GM23338 (cell line): ENCODE data around the gene AATF. TPM values are rescaled to one million over a fixed set of nuclear protein-coding genes. Genes with fewer than 3 reads are reported as not detected.

Source experiments
- ATAC-seq: fragments of 200-7000 bp; cut with Tn5 transposase; 3 replicates; pipeline ENCODE4 v1.9.1; 2020
- DNase-seq: peaks from one replicate; pipeline ENCODE4 v3.0.0-alpha.2; 2015; ENCODE audit warnings: low spot score
- H2AFZ ChIP-seq: fragments of 200-600 bp; sonication (generic); 2 replicates; pipeline ENCODE4 v1.8.0; 2016; ENCODE audit warnings: antibody characterized with exemption, mild to moderate bottlenecking, moderate library complexity
- H3F3A ChIP-seq: fragments of 200-600 bp; sonication (generic); replicated peaks from 2 replicates; pipeline ENCODE4 v1.8.0; 2017; ENCODE audit warnings: antibody characterized with exemption, mixed run types, low read depth
- H3K27ac ChIP-seq: fragments of 200-600 bp; sonication (generic); 2 replicates; pipeline ENCODE4 v1.6.1; 2016; ENCODE audit warnings: low read depth
- H3K27me3 ChIP-seq: fragments of 200-600 bp; sonication (generic); 2 replicates; pipeline ENCODE4 v1.8.0; 2016; ENCODE audit warnings: mild to moderate bottlenecking, mixed run types, moderate library complexity; ENCODE audit not compliant: insufficient read depth
- H3K36me3 ChIP-seq: fragments of 200-600 bp; sonication (generic); 2 replicates; pipeline ENCODE4 v1.8.0; 2016; ENCODE audit warnings: mild to moderate bottlenecking; ENCODE audit not compliant: insufficient read depth
- H3K4me1 ChIP-seq: fragments of 200-600 bp; sonication (generic); 2 replicates; pipeline ENCODE4 v1.8.0; 2016; ENCODE audit warnings: mild to moderate bottlenecking, moderate library complexity; ENCODE audit not compliant: insufficient read depth
- H3K4me2 ChIP-seq: fragments of 200-600 bp; sonication (generic); 2 replicates; pipeline ENCODE4 v1.7.1; 2017; ENCODE audit warnings: mixed run types
- H3K4me3 ChIP-seq: fragments of 200-600 bp; sonication (generic); 2 replicates; pipeline ENCODE4 v1.6.1; 2016; ENCODE audit warnings: mixed run types
- H3K79me2 ChIP-seq: fragments of 200-600 bp; sonication (generic); replicated peaks from 2 replicates; pipeline ENCODE4 v1.8.0; 2017; ENCODE audit warnings: mild to moderate bottlenecking; ENCODE audit not compliant: insufficient read depth
- H3K9me2 ChIP-seq: fragments of 200-600 bp; sonication (generic); 2 replicates; pipeline ENCODE4 v1.8.0; 2017; ENCODE audit not compliant: insufficient read depth
- H4K20me1 ChIP-seq: fragments of 200-600 bp; sonication (generic); replicated peaks from 2 replicates; pipeline ENCODE4 v1.8.0; 2017; ENCODE audit warnings: mild to moderate bottlenecking; ENCODE audit not compliant: insufficient read depth
- H3K27ac Mint-ChIP-seq: 2 replicates; pipeline ENCODE4 v1.8.0; 2020; ENCODE audit warnings: inconsistent platforms, mild to moderate bottlenecking, moderate library complexity, mixed read lengths
- H3K27me3 Mint-ChIP-seq: 3 replicates; pipeline ENCODE4 v1.8.0; 2022; ENCODE audit warnings: low read depth, mild to moderate bottlenecking, moderate library complexity, mixed read lengths, inconsistent platforms; ENCODE audit not compliant: insufficient read depth, poor library complexity
- H3K36me3 Mint-ChIP-seq: 3 replicates; pipeline ENCODE4 v1.8.0; 2021; ENCODE audit warnings: low read depth, mild to moderate bottlenecking, inconsistent platforms, moderate library complexity, mixed read lengths
- H3K4me1 Mint-ChIP-seq: 3 replicates; pipeline ENCODE4 v1.8.0; 2020; ENCODE audit warnings: mild to moderate bottlenecking, inconsistent platforms, mixed read lengths
- H3K4me3 Mint-ChIP-seq: 3 replicates; pipeline ENCODE4 v1.8.0; 2021; ENCODE audit warnings: moderate library complexity, mild to moderate bottlenecking, inconsistent platforms, mixed read lengths
- H3K9me3 Mint-ChIP-seq: 3 replicates; pipeline ENCODE4 v1.8.0; 2020; ENCODE audit warnings: moderate library complexity, mild to moderate bottlenecking, inconsistent platforms, mixed read lengths
- CREB1 ChIP-seq: fragments of 250-450 bp; sonication (Bioruptor Pico); IDR thresholded peaks from 2 replicates; pipeline ENCODE4 v1.5.0; 2020; ENCODE audit warnings: low read depth, mild to moderate bottlenecking, moderate library complexity
- JUNB ChIP-seq: IDR thresholded peaks from one replicate; pipeline ENCODE4 v1.6.1; 2016; ENCODE audit warnings: antibody characterized with exemption; ENCODE audit not compliant: unreplicated experiment
- POLR2AphosphoS5 ChIP-seq: IDR thresholded peaks from 2 replicates; pipeline ENCODE4 v1.6.1; 2016; ENCODE audit warnings: antibody characterized with exemption, low read depth
- STAT1 ChIP-seq: IDR thresholded peaks from one replicate; pipeline ENCODE4 v1.6.1; 2016; ENCODE audit warnings: antibody characterized with exemption; ENCODE audit not compliant: unreplicated experiment
- ZNF114 ChIP-seq: fragments of 250-450 bp; sonication (Bioruptor Pico); IDR thresholded peaks from 2 replicates; pipeline ENCODE4 v1.5.0; 2020; ENCODE audit warnings: mild to moderate bottlenecking, moderate library complexity
- polyA plus RNA-seq: library from polyadenylated mRNA; unstranded; fragments of >200 nt; fragmentation: Nextera tagmentation; extraction: Ambion mirVana; gene quantifications from 2 replicates; pipeline ENCODE4 v1.2.1, GENCODE V29; 2016
- total RNA-seq: library from RNA; depleted of rRNA; stranded (reverse); fragments of >200 nt; shearing (Covaris generic); gene quantifications from 2 replicates; pipeline ENCODE4 v1.2.3, GENCODE V29; 2014
- TF ChIP-seq, protein P1 (sequence below): IDR thresholded peaks from 2 replicates; pipeline ENCODE4 v1.6.1; 2016; ENCODE audit warnings: antibody characterized with exemption
- TF ChIP-seq, protein P2 (sequence below): fragments of 250-450 bp; sonication (Bioruptor Pico); IDR thresholded peaks from 2 replicates; pipeline ENCODE4 v1.5.0; 2020; ENCODE audit warnings: mild to moderate bottlenecking, moderate library complexity
- TF ChIP-seq, protein P3 (sequence below), 2 experiments: fragments of 200-600 bp in 1 of 2; sonication (generic) in 1 of 2; conservative IDR thresholded peaks; 2 replicates each; pipeline versions ENCODE4 v1.5.1 to v1.6.1; 2016 to 2017; ENCODE audit warnings: antibody characterized with exemption in 2 of 2, low read depth in 2 of 2, mild to moderate bottlenecking in 2 of 2, moderate library complexity in 1 of 2

Gene AATF
- total and polyA plus RNA-seq, 2 experiments from 2014 or later = 40.2 to 71.2 TPM

DNA sequence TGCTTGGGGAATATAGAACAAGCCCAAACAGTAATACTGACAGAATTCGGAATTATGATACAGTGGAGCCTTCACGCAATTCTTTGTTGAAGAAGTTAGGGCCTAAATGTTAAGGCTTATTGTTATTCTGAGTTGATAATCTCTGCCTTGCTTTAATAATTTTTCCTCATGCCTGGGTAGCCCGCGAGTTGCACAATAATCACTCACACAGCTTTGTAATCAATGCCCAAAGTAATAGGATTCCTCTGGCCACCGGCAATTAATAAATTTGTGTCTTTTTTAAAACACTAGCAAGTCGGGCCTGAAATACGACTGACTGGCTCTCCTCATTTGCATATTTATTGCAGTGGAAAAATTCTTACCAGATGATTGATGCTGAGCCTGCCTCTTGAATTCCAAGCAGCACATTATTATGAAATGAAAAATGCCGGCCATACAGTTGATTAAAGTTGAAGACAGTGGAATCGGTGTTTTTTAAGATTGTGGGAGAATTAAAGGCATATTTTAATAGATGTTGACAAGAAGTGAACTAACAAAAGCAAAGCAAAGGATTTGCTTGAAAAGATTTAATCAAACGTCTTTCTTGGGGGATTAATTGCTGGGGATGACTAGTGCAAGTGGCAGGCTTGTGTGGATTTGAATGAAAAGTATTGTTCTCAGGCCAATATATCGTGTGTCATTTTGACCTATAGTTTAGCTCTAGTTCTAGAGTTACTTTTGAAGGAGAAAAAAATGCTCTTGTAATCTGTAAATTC lies 30.2 kb downstream of the AATF start:
- Mint-ChIP-seq H3K4me3 (no peak overlapping the region), H3K36me3 (peaks cover 3% of the 10 kb centered on the region; the same call in 1 of the 3 replicates), H3K27me3 (no peaks in the 10 kb centered on the region), H3K27ac (no peak overlapping the region), H3K9me3 (no peaks in the 10 kb centered on the region), H3K4me1 (peaks cover 20% of the 10 kb centered on the region; the same call in 2 of the 3 replicates)
- H4K20me1 ChIP-seq = no peaks in the 10 kb centered on the region
- H3F3A ChIP-seq = no peaks in the 10 kb centered on the region
- TF ChIP-seq CREB1 (no peak), JUNB (no peak)
- H3K4me2 ChIP-seq = no peak overlapping the region
- DNase-seq (no peak), ATAC-seq (no peak)
- 0 out of 2 replicates have a peak overlapping the region, but pooled peaks have one; percentile 6 for H3K27ac ChIP-seq
- no peak overlapping the region for H3K4me3 ChIP-seq
- 0 out of 2 replicates have a peak, but pooled peaks cover 3% of the 10 kb centered on the region for H3K9me2 ChIP-seq
- H3K27me3 ChIP-seq = no peaks in the 10 kb centered on the region
- peaks cover 33% of the 10 kb centered on the region for H3K79me2 ChIP-seq
- H3K36me3 ChIP-seq = no peaks in the 10 kb centered on the region
- no peak overlapping the region for H2AFZ ChIP-seq
- no peaks in the 10 kb centered on the region for H3K4me1 ChIP-seq

DNA sequence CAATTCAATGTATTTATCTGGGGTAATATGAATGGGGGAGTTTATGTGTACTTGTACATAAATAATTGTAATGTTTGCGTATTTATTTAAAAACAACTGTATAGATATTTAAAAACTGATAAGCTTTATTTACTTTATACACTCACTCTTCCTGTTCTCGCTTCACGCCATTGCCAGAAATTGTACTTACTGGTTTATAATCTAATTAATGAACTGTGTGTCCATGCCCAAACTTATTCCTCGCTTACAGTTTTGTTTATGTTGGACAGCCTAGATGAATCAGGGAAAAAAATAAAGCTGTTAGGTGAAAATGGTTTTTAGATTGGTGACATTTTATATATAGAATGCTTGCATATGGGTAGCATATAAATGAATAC lies 30.8 kb downstream of the AATF start:
- H3K4me3 ChIP-seq = no peak overlapping the region
- H3K36me3 ChIP-seq = no peaks in the 10 kb centered on the region
- H3F3A ChIP-seq = no peaks in the 10 kb centered on the region
- H3K4me2 ChIP-seq = no peak overlapping the region
- H3K27ac Mint-ChIP-seq = no peak overlapping the region
- peaks cover 20% of the 10 kb centered on the region; the same call in 2 of the 3 replicates for H3K4me1 Mint-ChIP-seq
- H4K20me1 ChIP-seq = no peaks in the 10 kb centered on the region
- H3K4me1 ChIP-seq = no peaks in the 10 kb centered on the region
- ATAC-seq (no peak), DNase-seq (no peak)
- H3K27me3 Mint-ChIP-seq = no peaks in the 10 kb centered on the region
- H3K79me2 ChIP-seq = peaks cover 27% of the 10 kb centered on the region
- no peak overlapping the region for H3K4me3 Mint-ChIP-seq
- H2AFZ ChIP-seq = no peak overlapping the region
- H3K27me3 ChIP-seq = no peaks in the 10 kb centered on the region
- no peaks in the 10 kb centered on the region for H3K9me3 Mint-ChIP-seq
- no peak overlapping the region for H3K27ac ChIP-seq
- H3K36me3 Mint-ChIP-seq = peaks cover 3% of the 10 kb centered on the region; the same call in 1 of the 3 replicates
- 0 out of 2 replicates have a peak, but pooled peaks cover 3% of the 10 kb centered on the region for H3K9me2 ChIP-seq
- TF ChIP-seq, protein P1, sequence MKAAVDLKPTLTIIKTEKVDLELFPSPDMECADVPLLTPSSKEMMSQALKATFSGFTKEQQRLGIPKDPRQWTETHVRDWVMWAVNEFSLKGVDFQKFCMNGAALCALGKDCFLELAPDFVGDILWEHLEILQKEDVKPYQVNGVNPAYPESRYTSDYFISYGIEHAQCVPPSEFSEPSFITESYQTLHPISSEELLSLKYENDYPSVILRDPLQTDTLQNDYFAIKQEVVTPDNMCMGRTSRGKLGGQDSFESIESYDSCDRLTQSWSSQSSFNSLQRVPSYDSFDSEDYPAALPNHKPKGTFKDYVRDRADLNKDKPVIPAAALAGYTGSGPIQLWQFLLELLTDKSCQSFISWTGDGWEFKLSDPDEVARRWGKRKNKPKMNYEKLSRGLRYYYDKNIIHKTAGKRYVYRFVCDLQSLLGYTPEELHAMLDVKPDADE = no peak
- no peak for TF ChIP-seq JUNB
- TF ChIP-seq, protein P2, sequence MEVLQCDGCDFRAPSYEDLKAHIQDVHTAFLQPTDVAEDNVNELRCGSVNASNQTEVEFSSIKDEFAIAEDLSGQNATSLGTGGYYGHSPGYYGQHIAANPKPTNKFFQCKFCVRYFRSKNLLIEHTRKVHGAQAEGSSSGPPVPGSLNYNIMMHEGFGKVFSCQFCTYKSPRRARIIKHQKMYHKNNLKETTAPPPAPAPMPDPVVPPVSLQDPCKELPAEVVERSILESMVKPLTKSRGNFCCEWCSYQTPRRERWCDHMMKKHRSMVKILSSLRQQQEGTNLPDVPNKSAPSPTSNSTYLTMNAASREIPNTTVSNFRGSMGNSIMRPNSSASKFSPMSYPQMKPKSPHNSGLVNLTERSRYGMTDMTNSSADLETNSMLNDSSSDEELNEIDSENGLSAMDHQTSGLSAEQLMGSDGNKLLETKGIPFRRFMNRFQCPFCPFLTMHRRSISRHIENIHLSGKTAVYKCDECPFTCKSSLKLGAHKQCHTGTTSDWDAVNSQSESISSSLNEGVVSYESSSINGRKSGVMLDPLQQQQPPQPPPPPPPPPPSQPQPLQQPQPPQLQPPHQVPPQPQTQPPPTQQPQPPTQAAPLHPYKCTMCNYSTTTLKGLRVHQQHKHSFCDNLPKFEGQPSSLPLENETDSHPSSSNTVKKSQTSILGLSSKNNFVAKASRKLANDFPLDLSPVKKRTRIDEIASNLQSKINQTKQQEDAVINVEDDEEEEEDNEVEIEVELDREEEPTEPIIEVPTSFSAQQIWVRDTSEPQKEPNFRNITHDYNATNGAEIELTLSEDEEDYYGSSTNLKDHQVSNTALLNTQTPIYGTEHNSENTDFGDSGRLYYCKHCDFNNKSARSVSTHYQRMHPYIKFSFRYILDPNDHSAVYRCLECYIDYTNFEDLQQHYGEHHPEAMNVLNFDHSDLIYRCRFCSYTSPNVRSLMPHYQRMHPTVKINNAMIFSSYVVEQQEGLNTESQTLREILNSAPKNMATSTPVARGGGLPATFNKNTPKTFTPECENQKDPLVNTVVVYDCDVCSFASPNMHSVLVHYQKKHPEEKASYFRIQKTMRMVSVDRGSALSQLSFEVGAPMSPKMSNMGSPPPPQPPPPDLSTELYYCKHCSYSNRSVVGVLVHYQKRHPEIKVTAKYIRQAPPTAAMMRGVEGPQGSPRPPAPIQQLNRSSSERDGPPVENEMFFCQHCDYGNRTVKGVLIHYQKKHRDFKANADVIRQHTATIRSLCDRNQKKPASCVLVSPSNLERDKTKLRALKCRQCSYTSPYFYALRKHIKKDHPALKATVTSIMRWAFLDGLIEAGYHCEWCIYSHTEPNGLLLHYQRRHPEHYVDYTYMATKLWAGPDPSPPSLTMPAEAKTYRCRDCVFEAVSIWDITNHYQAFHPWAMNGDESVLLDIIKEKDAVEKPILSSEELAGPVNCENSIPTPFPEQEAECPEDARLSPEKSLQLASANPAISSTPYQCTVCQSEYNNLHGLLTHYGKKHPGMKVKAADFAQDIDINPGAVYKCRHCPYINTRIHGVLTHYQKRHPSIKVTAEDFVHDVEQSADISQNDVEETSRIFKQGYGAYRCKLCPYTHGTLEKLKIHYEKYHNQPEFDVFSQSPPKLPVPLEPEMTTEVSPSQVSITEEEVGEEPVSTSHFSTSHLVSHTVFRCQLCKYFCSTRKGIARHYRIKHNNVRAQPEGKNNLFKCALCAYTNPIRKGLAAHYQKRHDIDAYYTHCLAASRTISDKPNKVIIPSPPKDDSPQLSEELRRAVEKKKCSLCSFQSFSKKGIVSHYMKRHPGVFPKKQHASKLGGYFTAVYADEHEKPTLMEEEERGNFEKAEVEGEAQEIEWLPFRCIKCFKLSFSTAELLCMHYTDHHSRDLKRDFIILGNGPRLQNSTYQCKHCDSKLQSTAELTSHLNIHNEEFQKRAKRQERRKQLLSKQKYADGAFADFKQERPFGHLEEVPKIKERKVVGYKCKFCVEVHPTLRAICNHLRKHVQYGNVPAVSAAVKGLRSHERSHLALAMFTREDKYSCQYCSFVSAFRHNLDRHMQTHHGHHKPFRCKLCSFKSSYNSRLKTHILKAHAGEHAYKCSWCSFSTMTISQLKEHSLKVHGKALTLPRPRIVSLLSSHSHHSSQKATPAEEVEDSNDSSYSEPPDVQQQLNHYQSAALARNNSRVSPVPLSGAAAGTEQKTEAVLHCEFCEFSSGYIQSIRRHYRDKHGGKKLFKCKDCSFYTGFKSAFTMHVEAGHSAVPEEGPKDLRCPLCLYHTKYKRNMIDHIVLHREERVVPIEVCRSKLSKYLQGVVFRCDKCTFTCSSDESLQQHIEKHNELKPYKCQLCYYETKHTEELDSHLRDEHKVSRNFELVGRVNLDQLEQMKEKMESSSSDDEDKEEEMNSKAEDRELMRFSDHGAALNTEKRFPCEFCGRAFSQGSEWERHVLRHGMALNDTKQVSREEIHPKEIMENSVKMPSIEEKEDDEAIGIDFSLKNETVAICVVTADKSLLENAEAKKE (CRISPR knock-in tag) = no peak
- TF ChIP-seq, protein P3, sequence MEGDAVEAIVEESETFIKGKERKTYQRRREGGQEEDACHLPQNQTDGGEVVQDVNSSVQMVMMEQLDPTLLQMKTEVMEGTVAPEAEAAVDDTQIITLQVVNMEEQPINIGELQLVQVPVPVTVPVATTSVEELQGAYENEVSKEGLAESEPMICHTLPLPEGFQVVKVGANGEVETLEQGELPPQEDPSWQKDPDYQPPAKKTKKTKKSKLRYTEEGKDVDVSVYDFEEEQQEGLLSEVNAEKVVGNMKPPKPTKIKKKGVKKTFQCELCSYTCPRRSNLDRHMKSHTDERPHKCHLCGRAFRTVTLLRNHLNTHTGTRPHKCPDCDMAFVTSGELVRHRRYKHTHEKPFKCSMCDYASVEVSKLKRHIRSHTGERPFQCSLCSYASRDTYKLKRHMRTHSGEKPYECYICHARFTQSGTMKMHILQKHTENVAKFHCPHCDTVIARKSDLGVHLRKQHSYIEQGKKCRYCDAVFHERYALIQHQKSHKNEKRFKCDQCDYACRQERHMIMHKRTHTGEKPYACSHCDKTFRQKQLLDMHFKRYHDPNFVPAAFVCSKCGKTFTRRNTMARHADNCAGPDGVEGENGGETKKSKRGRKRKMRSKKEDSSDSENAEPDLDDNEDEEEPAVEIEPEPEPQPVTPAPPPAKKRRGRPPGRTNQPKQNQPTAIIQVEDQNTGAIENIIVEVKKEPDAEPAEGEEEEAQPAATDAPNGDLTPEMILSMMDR (conservative IDR thresholded peaks at IDR 0.05; ENCODE audit: low read depth in 2 of 2) = no peak
- TF ChIP-seq ZNF114 (CRISPR knock-in tag) = no peak
- no peak for TF ChIP-seq POLR2AphosphoS5
- TF ChIP-seq STAT1 = no peak
- no peak for TF ChIP-seq CREB1
